GM12891 (cell line): ENCODE results near the gene ZNF655.

Experiments
- POLR2A ChIP-seq: IDR thresholded peaks from 2 replicates; pipeline ENCODE4 v1.6.1; 2011; ENCODE audit warnings: low read depth, low read length, control low read depth
- POLR2AphosphoS5 ChIP-seq: IDR thresholded peaks from 2 replicates; pipeline ENCODE4 v1.6.1; 2011; ENCODE audit warnings: low read depth, low read length, control low read depth
- TAF1 ChIP-seq: IDR thresholded peaks from 2 replicates; pipeline ENCODE4 v1.6.1; 2011; ENCODE audit warnings: low read depth, low read length, control low read depth

- TF ChIP-seq POLR2A (no peak), POLR2AphosphoS5 (no peak), TAF1 (no peak)
Measured at GRCh38 chr7:99557940-99558305, 519 bp upstream of the ZNF655 start.
